ENCODE measurements around the gene HOXD4. TPM values are rescaled to one million over a fixed set of nuclear protein-coding genes. Genes with fewer than 3 reads are reported as not detected.

HOXD4 gene
- total RNA-seq, 1 experiment from 2014 or later, result 1.2 TPM

- Mint-ChIP-seq H3K36me3 (ENCODE audit: insufficient read depth, unreplicated experiment) (no peaks in the 10 kb centered on the region), H3K27ac (ENCODE audit: unreplicated experiment) (no peak overlapping the region), H3K27me3 (ENCODE audit: insufficient read depth, unreplicated experiment) (peaks cover 12% of the 10 kb centered on the region), H3K4me3 (ENCODE audit: unreplicated experiment) (no peak overlapping the region), H3K4me1 (ENCODE audit: low read depth, unreplicated experiment) (no peaks in the 10 kb centered on the region), H3K9me3 (ENCODE audit: unreplicated experiment) (no peaks in the 10 kb centered on the region)
- Histone ChIP-seq H3K4me3 (ENCODE audit: low read depth, low read length) (no peak overlapping the region), H3K36me3 (ENCODE audit: control insufficient read depth, insufficient read depth, low read length) (no peaks in the 10 kb centered on the region), H3K4me1 (no peaks in the 10 kb centered on the region), H3K27me3 (replicated peaks; ENCODE audit: control insufficient read depth, insufficient read depth, low read length) (no peaks in the 10 kb centered on the region), H3K9me3 (peaks cover 3% of the 10 kb centered on the region; the same call in 1 of the 2 replicates)
- BruUV-seq (replicated peaks), result no TSS peak
- ChIA-PET CTCF (no interaction called here), POLR2A (no interaction called here)
- TF ChIP-seq CTCF (IDR thresholded peaks at IDR 0.05; ENCODE audit: insufficient read depth in 1 of 2, low read depth in 1 of 2, low read length in 1 of 2, severe bottlenecking in 1 of 2, unreplicated experiment in 1 of 2), result no peak
- intact Hi-C loops (cut with micrococcal nuclease; ENCODE audit: unreplicated experiment), result no loop called here
- DNase-seq, result no peak
Observed at GRCh38 chr2:176202491-176202890, 51.1 kb downstream of the HOXD4 start.

Small RNA genes lying within 50 kb of the gene (microRNA-seq; reads per million reads assigned to microRNA genes)
- 646 reads per million, percentile 84 among the genes with 10 or more reads in this experiment for gene MIR10B

Other genes with a start within 250 kb of the HOXD4 start
- gene LNPK, start 149.3 kb upstream of the HOXD4 start, total RNA-seq (2022), result 18.1 and 19.1 TPM in 2 replicates
- 0.07 TPM in 1 of 2 replicates, not detected in the other for gene EVX2, start 67.6 kb upstream of the HOXD4 start, total RNA-seq (2022)
- not detected in 2 replicates for gene HOXD13, start 58.8 kb upstream of the HOXD4 start, total RNA-seq (2022)
- gene HOXD12, start 51.8 kb upstream of the HOXD4 start, total RNA-seq (2022), result not detected in 2 replicates
- not detected in 2 replicates for gene HOXD11, start 44.3 kb upstream of the HOXD4 start, total RNA-seq (2022)
- gene HOXD10, start 34.8 kb upstream of the HOXD4 start, total RNA-seq (2022), result not detected in 2 replicates
- not detected in 2 replicates for gene HOXD9, start 28.8 kb upstream of the HOXD4 start, total RNA-seq (2022)
- not detected in 2 replicates for gene HOXD8, start 21.8 kb upstream of the HOXD4 start, total RNA-seq (2022)
- 1.2 and 1.5 TPM in 2 replicates for gene HOXD3, start 5.8 kb downstream of the HOXD4 start, total RNA-seq (2022)
- gene HOXD1, start 37.1 kb downstream of the HOXD4 start, total RNA-seq (2022), result not detected in 2 replicates
- gene MTX2, start 117.9 kb downstream of the HOXD4 start, total RNA-seq (2022), result 33.3 and 33.7 TPM in 2 replicates